Tibial nerve (tissue), 4 donors: ENCODE measurements around the gene TNFRSF12A.

ENCODE experiments used
- CTCF ChIP-seq, 5 experiments: fragments of 200-600 bp in 3 of 5; fragments of 450-650 bp in 2 of 5; sonication (generic) in 3 of 5; IDR thresholded peaks; one replicate each; pipeline ENCODE4 v1.5.1; 2016 to 2019; ENCODE audit warnings: antibody characterized with exemption in 5 of 5, mild to moderate bottlenecking in 3 of 5, moderate library complexity in 2 of 5
- EP300 ChIP-seq, 2 donors: sonication (generic); formaldehyde crosslinking; IDR thresholded peaks; one replicate each; pipeline ENCODE4 v1.6.1; 2017; ENCODE audit warnings: antibody characterized with exemption in 2 of 2, mild to moderate bottlenecking in 1 of 2

- TF ChIP-seq CTCF (IDR thresholded peaks at IDR 0.05) = no peak
- TF ChIP-seq EP300 (IDR thresholded peaks at IDR 0.05) = no peak
Measured at GRCh38 chr16:3070608-3071111, 50.5 kb downstream of the TNFRSF12A start.
